GM12878 (cell line): ENCODE measurements around the gene WDFY3. TPM values are rescaled to one million over a fixed set of nuclear protein-coding genes. Genes with fewer than 3 reads are reported as not detected.

Experiments
- ATAC-seq: fragments of 200-7000 bp; cut with Tn5 transposase; 3 replicates; pipeline ENCODE4 v1.9.1; 2020; ENCODE audit warnings: mild to moderate bottlenecking, moderate library complexity
- BruUV-seq: library from RNA; stranded (reverse); fragments of 400-500 nt; replicated peaks from 2 replicates; lab custom pipeline; 2021; lab: Mats Ljungman, UMichigan
- CTCF ChIA-PET: fragments of 300-600 bp; sonication (Branson Sonifier 250); formaldehyde crosslinking; extraction: SDS; loops from one replicate; lab custom pipeline; 2021; ENCODE audit warnings: inconsistent platforms; lab: Yijun Ruan, JAX
- POLR2A ChIA-PET: fragments of 350-600 bp; formaldehyde crosslinking; extraction: SDS; loops from one replicate; lab custom pipeline; 2021; ENCODE audit warnings: inconsistent platforms; lab: Charles Lee
- RAD21 ChIA-PET: fragments of 300-600 bp; sonication (Branson Sonifier 250); formaldehyde crosslinking; loops from one replicate; lab custom pipeline; 2023; ENCODE audit warnings: antibody characterized with exemption; ENCODE audit not compliant: unreplicated experiment; lab: Charles Lee
- SMC1A ChIA-PET: fragments of 300-600 bp; sonication (Branson Sonifier 250); formaldehyde crosslinking; loops from one replicate; lab custom pipeline; 2023; ENCODE audit not compliant: unreplicated experiment, uncharacterized antibody; lab: Charles Lee
- DNase-seq: peaks from one replicate; pipeline ENCODE4 v3.0.0-alpha.2; 2011; ENCODE audit warnings: low read depth, low spot score
- FAIRE-seq: peaks from 3 replicates; lab custom pipeline; 2011; peaks lifted over from hg19 to GRCh38; lab: Jason Lieb, UNC
- H2AFZ ChIP-seq: 2 replicates; pipeline ENCODE4 v1.6.0; 2011; ENCODE audit warnings: low read depth, low read length, control low read depth; ENCODE audit not compliant: control insufficient read depth
- H3K27ac ChIP-seq: 2 replicates; pipeline ENCODE4 v1.5.1; 2011; ENCODE audit warnings: control low read depth; ENCODE audit not compliant: control insufficient read depth, insufficient read depth
- H3K27me3 ChIP-seq, 2 experiments: replicated peaks in 1 of 2; 2 replicates each; pipeline versions ENCODE4 v1.6.0 to v1.6.1; 2011; ENCODE audit warnings: low read length in 1 of 2; ENCODE audit not compliant: control insufficient read depth in 2 of 2, insufficient read depth in 2 of 2
- H3K36me3 ChIP-seq, 2 experiments: 2 replicates each; pipeline ENCODE4 v1.5.1; 2011; ENCODE audit warnings: low read length in 1 of 2; ENCODE audit not compliant: control insufficient read depth in 2 of 2, insufficient read depth in 2 of 2
- H3K4me1 ChIP-seq: 2 replicates; pipeline ENCODE4 v1.6.1; 2011; ENCODE audit warnings: mild to moderate bottlenecking, low read length, moderate library complexity, mixed read lengths; ENCODE audit not compliant: control insufficient read depth, insufficient read depth
- H3K4me2 ChIP-seq: 2 replicates; pipeline ENCODE4 v1.6.0; 2011; ENCODE audit warnings: control low read depth; ENCODE audit not compliant: control insufficient read depth, insufficient read depth
- H3K4me3 ChIP-seq: fragments of 200-600 bp; sonication (generic); 2 replicates; pipeline ENCODE4 v1.5.1; 2016
- H3K79me2 ChIP-seq: 2 replicates; pipeline ENCODE4 v1.6.0; 2011; ENCODE audit warnings: low read length; ENCODE audit not compliant: control insufficient read depth, insufficient read depth
- H3K9ac ChIP-seq: 2 replicates; pipeline ENCODE4 v1.8.0; 2011; ENCODE audit warnings: low read length, control low read depth, mixed read lengths; ENCODE audit not compliant: control insufficient read depth, insufficient read depth
- H3K9me3 ChIP-seq: replicated peaks from 3 replicates; pipeline ENCODE4 v1.5.1; 2011; ENCODE audit warnings: mild to moderate bottlenecking, low read length; ENCODE audit not compliant: control insufficient read depth, insufficient read depth
- H4K20me1 ChIP-seq: 2 replicates; pipeline ENCODE4 v1.6.0; 2011; ENCODE audit not compliant: control insufficient read depth, insufficient read depth
- GABPA ChIP-seq: IDR thresholded peaks from 2 replicates; pipeline ENCODE4 v1.6.1; 2014; ENCODE audit warnings: antibody characterized with exemption, low read depth, mild to moderate bottlenecking, inconsistent platforms
- JUND ChIP-seq: IDR thresholded peaks from 2 replicates; pipeline ENCODE4 v1.6.1; 2012; ENCODE audit warnings: low read depth, mild to moderate bottlenecking, low read length, improper control_type of control experiment, moderate library complexity
- KLF5 ChIP-seq: fragments of 450-650 bp; IDR thresholded peaks from 2 replicates; pipeline ENCODE4 v1.6.1; 2014; ENCODE audit warnings: mild to moderate bottlenecking; ENCODE audit not compliant: partially characterized antibody
- POLR2AphosphoS2 ChIP-seq: IDR thresholded peaks from 2 replicates; pipeline ENCODE4 v1.6.1; 2011; ENCODE audit warnings: low read depth, mild to moderate bottlenecking, low read length, improper control_type of control experiment, moderate library complexity
- YY1 ChIP-seq: IDR thresholded peaks from 2 replicates; pipeline ENCODE4 v1.6.1; 2011; ENCODE audit warnings: low read depth, mild to moderate bottlenecking, low read length
- in situ Hi-C: fragments of 300-500 bp; cut with MboI; formaldehyde crosslinking; loops from 9 replicates; pipeline ENCODE4 v1.14.3; 2018; ENCODE audit warnings: mixed read lengths
- intact Hi-C: fragments of 100-400 bp; cut with micrococcal nuclease; formaldehyde crosslinking; loops from one replicate; pipeline ENCODE4 v1.14.2; 2022; ENCODE audit not compliant: unreplicated experiment
- polyA plus RNA-seq, 11 experiments: library from polyadenylated mRNA; depleted of rRNA in 4 of 11; unstranded in 6 of 11; stranded (reverse) in 5 of 11; fragments of >200 nt; fragmentation: Nextera tagmentation in 4 of 11; fragmentation: Illumina TruSeq in 1 of 11; extraction: Ambion mirVana in 4 of 11; extraction: Trizol in 1 of 11; gene quantifications; 1 replicate in 1 of 11; 2 replicates in 10 of 11; pipeline versions ENCODE4 v1.2.1 to v1.2.3, GENCODE V29; 2011 to 2016; ENCODE audit warnings: inconsistent platforms in 2 of 11, missing spikeins in 2 of 11, low read depth in 1 of 11
- total RNA-seq, 4 experiments: library from RNA; depleted of rRNA in 3 of 4; stranded (reverse); fragments of >200 nt in 3 of 4; fragmentation: Illumina TruSeq in 1 of 4; extraction: Trizol in 1 of 4; gene quantifications; 2 replicates each; pipeline versions ENCODE4 v1.2.1 to v1.2.3, GENCODE V29; 2013 to 2021
- TF ChIP-seq, protein P1 (sequence below): fragments of 450-650 bp; formaldehyde crosslinking; IDR thresholded peaks from 2 replicates; pipeline ENCODE4 v1.5.0; 2022; ENCODE audit warnings: mild to moderate bottlenecking, missing genetic modification characterization
- TF ChIP-seq, protein P2 (sequence below): fragments of 450-650 bp; IDR thresholded peaks from 2 replicates; pipeline ENCODE4 v1.6.1; 2017; ENCODE audit warnings: borderline replicate concordance
- TF ChIP-seq, protein P3 (sequence below): fragments of 450-650 bp; IDR thresholded peaks from 2 replicates; pipeline ENCODE4 v1.6.1; 2016; ENCODE audit warnings: mild to moderate bottlenecking
- TF ChIP-seq, protein P4 (sequence below): IDR thresholded peaks from 2 replicates; pipeline ENCODE4 v1.6.1; 2011; ENCODE audit warnings: borderline replicate concordance, low read depth, mild to moderate bottlenecking, moderate library complexity, low read length; ENCODE audit not compliant: insufficient read depth, poor library complexity, severe bottlenecking
- TF ChIP-seq, protein P5 (sequence below): fragments of 450-650 bp; IDR thresholded peaks from 2 replicates; pipeline ENCODE4 v1.6.1; 2016; ENCODE audit warnings: mild to moderate bottlenecking, moderate library complexity, borderline replicate concordance

The WDFY3 gene
- total and polyA plus RNA-seq, 10 of the 15 experiments (the other 5 are each of a cell fraction or from before 2014, with no cell fraction given), result 0.01 to 0.23 (median 0.12) TPM; not detected in 2

DNA sequence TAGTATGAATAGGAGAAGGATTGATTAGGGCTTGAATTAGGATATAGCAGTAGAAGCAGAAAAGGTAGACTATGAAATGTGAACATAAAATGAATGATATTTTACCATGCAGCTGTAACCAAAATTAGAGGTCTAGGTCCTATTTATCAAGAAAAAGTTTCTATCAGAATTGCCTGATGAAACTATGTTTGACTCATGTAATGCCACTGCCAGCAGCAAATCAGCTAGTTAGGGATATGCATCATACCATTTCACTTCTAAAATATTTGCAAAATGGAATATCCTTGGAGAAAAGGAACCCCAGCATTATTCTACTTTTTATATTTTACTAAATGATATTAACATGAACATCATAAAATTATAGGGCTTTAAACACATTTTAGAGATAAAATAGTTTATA is 188.4 kb downstream of the WDFY3 start:
- CTCF ChIA-PET, result no interaction called here
- Histone ChIP-seq H3K27me3 (no peaks in the 10 kb centered on the region), H2AFZ (no peak overlapping the region), H3K4me2 (no peak overlapping the region), H3K9ac (no peak overlapping the region), H3K9me3 (no peaks in the 10 kb centered on the region), H3K27ac (no peak overlapping the region)
- ATAC-seq (no peak), FAIRE-seq (no peak)
- SMC1A ChIA-PET, result no interaction called here
- RAD21 ChIA-PET, result no interaction called here
- intact Hi-C loops, result no loop called here
- POLR2A ChIA-PET, result no interaction called here
- TF ChIP-seq JUND (no peak), GABPA (no peak), YY1 (no peak), KLF5 (no peak), POLR2AphosphoS2 (no peak)
- TF ChIP-seq, protein P1, sequence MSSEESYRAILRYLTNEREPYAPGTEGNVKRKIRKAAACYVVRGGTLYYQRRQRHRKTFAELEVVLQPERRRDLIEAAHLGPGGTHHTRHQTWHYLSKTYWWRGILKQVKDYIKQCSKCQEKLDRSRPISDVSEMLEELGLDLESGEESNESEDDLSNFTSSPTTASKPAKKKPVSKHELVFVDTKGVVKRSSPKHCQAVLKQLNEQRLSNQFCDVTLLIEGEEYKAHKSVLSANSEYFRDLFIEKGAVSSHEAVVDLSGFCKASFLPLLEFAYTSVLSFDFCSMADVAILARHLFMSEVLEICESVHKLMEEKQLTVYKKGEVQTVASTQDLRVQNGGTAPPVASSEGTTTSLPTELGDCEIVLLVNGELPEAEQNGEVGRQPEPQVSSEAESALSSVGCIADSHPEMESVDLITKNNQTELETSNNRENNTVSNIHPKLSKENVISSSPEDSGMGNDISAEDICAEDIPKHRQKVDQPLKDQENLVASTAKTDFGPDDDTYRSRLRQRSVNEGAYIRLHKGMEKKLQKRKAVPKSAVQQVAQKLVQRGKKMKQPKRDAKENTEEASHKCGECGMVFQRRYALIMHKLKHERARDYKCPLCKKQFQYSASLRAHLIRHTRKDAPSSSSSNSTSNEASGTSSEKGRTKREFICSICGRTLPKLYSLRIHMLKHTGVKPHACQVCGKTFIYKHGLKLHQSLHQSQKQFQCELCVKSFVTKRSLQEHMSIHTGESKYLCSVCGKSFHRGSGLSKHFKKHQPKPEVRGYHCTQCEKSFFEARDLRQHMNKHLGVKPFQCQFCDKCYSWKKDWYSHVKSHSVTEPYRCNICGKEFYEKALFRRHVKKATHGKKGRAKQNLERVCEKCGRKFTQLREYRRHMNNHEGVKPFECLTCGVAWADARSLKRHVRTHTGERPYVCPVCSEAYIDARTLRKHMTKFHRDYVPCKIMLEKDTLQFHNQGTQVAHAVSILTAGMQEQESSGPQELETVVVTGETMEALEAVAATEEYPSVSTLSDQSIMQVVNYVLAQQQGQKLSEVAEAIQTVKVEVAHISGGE (CRISPR knock-in tag), result no peak
- TF ChIP-seq, protein P2, sequence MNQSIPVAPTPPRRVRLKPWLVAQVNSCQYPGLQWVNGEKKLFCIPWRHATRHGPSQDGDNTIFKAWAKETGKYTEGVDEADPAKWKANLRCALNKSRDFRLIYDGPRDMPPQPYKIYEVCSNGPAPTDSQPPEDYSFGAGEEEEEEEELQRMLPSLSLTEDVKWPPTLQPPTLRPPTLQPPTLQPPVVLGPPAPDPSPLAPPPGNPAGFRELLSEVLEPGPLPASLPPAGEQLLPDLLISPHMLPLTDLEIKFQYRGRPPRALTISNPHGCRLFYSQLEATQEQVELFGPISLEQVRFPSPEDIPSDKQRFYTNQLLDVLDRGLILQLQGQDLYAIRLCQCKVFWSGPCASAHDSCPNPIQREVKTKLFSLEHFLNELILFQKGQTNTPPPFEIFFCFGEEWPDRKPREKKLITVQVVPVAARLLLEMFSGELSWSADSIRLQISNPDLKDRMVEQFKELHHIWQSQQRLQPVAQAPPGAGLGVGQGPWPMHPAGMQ, result no peak
- TF ChIP-seq, protein P3, sequence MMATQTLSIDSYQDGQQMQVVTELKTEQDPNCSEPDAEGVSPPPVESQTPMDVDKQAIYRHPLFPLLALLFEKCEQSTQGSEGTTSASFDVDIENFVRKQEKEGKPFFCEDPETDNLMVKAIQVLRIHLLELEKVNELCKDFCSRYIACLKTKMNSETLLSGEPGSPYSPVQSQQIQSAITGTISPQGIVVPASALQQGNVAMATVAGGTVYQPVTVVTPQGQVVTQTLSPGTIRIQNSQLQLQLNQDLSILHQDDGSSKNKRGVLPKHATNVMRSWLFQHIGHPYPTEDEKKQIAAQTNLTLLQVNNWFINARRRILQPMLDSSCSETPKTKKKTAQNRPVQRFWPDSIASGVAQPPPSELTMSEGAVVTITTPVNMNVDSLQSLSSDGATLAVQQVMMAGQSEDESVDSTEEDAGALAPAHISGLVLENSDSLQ, result no peak
- TF ChIP-seq, protein P4, sequence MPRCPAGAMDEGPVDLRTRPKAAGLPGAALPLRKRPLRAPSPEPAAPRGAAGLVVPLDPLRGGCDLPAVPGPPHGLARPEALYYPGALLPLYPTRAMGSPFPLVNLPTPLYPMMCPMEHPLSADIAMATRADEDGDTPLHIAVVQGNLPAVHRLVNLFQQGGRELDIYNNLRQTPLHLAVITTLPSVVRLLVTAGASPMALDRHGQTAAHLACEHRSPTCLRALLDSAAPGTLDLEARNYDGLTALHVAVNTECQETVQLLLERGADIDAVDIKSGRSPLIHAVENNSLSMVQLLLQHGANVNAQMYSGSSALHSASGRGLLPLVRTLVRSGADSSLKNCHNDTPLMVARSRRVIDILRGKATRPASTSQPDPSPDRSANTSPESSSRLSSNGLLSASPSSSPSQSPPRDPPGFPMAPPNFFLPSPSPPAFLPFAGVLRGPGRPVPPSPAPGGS, result no peak
- TF ChIP-seq, protein P5, sequence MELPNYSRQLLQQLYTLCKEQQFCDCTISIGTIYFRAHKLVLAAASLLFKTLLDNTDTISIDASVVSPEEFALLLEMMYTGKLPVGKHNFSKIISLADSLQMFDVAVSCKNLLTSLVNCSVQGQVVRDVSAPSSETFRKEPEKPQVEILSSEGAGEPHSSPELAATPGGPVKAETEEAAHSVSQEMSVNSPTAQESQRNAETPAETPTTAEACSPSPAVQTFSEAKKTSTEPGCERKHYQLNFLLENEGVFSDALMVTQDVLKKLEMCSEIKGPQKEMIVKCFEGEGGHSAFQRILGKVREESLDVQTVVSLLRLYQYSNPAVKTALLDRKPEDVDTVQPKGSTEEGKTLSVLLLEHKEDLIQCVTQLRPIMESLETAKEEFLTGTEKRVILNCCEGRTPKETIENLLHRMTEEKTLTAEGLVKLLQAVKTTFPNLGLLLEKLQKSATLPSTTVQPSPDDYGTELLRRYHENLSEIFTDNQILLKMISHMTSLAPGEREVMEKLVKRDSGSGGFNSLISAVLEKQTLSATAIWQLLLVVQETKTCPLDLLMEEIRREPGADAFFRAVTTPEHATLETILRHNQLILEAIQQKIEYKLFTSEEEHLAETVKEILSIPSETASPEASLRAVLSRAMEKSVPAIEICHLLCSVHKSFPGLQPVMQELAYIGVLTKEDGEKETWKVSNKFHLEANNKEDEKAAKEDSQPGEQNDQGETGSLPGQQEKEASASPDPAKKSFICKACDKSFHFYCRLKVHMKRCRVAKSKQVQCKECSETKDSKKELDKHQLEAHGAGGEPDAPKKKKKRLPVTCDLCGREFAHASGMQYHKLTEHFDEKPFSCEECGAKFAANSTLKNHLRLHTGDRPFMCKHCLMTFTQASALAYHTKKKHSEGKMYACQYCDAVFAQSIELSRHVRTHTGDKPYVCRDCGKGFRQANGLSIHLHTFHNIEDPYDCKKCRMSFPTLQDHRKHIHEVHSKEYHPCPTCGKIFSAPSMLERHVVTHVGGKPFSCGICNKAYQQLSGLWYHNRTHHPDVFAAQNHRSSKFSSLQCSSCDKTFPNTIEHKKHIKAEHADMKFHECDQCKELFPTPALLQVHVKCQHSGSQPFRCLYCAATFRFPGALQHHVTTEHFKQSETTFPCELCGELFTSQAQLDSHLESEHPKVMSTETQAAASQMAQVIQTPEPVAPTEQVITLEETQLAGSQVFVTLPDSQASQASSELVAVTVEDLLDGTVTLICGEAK, result no peak
- TF ChIP-seq, all 136 proteins: peak for 0
- BruUV-seq, result no TSS peak
- DNase-seq, result no peak
- no peaks in the 10 kb centered on the region for H3K36me3 ChIP-seq
- no peaks in the 10 kb centered on the region for H4K20me1 ChIP-seq
- no peak overlapping the region for H3K4me3 ChIP-seq
- no peaks in the 10 kb centered on the region for H3K4me1 ChIP-seq
- in situ Hi-C loops, result no loop called here
- H3K79me2 ChIP-seq, result no peaks in the 10 kb centered on the region
